KMS-11 (cell line): ENCODE results near the gene SAMD4B.

ENCODE experiments used
- H2AFZ ChIP-seq: fragments of 200-600 bp; sonication (generic); 2 replicates; pipeline ENCODE4 v1.6.1; 2016; ENCODE audit warnings: antibody characterized with exemption, mixed run types, low read depth
- H3K27ac ChIP-seq: fragments of 200-600 bp; sonication (generic); 2 replicates; pipeline ENCODE4 v1.6.1; 2016; ENCODE audit warnings: mild to moderate bottlenecking, mixed run types
- H3K27me3 ChIP-seq: fragments of 200-600 bp; sonication (generic); 2 replicates; pipeline ENCODE4 v1.6.1; 2017; ENCODE audit warnings: mild to moderate bottlenecking, low read depth, mixed run types, moderate library complexity; ENCODE audit not compliant: insufficient read depth
- H3K36me3 ChIP-seq: fragments of 200-600 bp; sonication (generic); 2 replicates; pipeline ENCODE4 v1.6.1; 2017; ENCODE audit warnings: mild to moderate bottlenecking, mixed run types; ENCODE audit not compliant: insufficient read depth
- H3K4me1 ChIP-seq: fragments of 200-600 bp; sonication (generic); 2 replicates; pipeline ENCODE4 v1.6.1; 2016; ENCODE audit warnings: mild to moderate bottlenecking, low read depth, mixed run types; ENCODE audit not compliant: poor library complexity, severe bottlenecking
- H3K4me2 ChIP-seq: fragments of 200-600 bp; sonication (generic); 2 replicates; pipeline ENCODE4 v1.7.0; 2016; ENCODE audit warnings: mild to moderate bottlenecking, mixed run types
- H3K4me3 ChIP-seq: fragments of 200-600 bp; sonication (generic); IDR thresholded peaks from 2 replicates; pipeline ENCODE4 v1.6.1; 2017; ENCODE audit warnings: low read depth, low read length, mixed read lengths; ENCODE audit not compliant: insufficient read depth
- H3K79me2 ChIP-seq: fragments of 200-600 bp; sonication (generic); 2 replicates; pipeline ENCODE4 v1.6.1; 2016; ENCODE audit warnings: low read depth, mixed run types; ENCODE audit not compliant: insufficient read depth
- H3K9ac ChIP-seq: fragments of 200-600 bp; sonication (generic); 2 replicates; pipeline ENCODE4 v1.6.1; 2016; ENCODE audit warnings: mild to moderate bottlenecking, mixed run types
- H4K20me1 ChIP-seq: fragments of 200-600 bp; sonication (generic); 2 replicates; pipeline ENCODE4 v1.6.1; 2016; ENCODE audit warnings: mild to moderate bottlenecking, mixed run types; ENCODE audit not compliant: insufficient read depth
- TF ChIP-seq, protein P1 (sequence below): fragments of 200-600 bp; sonication (generic); conservative IDR thresholded peaks from 2 replicates; pipeline ENCODE4 v1.6.1; 2017; ENCODE audit warnings: low read depth, mild to moderate bottlenecking, antibody characterized with exemption, low read length, moderate library complexity, mixed read lengths

SAMD4B gene

GRCh38 chr19:39426170-39426569 lies 83.9 kb downstream of the SAMD4B start:
- H4K20me1 ChIP-seq, result no peaks in the 10 kb centered on the region
- no peak overlapping the region for H3K9ac ChIP-seq
- H3K27ac ChIP-seq, result no peak overlapping the region
- H3K36me3 ChIP-seq, result no peaks in the 10 kb centered on the region
- no peak overlapping the region for H3K4me2 ChIP-seq
- H3K79me2 ChIP-seq, result no peaks in the 10 kb centered on the region
- H2AFZ ChIP-seq, result no peak overlapping the region
- TF ChIP-seq, protein P1, sequence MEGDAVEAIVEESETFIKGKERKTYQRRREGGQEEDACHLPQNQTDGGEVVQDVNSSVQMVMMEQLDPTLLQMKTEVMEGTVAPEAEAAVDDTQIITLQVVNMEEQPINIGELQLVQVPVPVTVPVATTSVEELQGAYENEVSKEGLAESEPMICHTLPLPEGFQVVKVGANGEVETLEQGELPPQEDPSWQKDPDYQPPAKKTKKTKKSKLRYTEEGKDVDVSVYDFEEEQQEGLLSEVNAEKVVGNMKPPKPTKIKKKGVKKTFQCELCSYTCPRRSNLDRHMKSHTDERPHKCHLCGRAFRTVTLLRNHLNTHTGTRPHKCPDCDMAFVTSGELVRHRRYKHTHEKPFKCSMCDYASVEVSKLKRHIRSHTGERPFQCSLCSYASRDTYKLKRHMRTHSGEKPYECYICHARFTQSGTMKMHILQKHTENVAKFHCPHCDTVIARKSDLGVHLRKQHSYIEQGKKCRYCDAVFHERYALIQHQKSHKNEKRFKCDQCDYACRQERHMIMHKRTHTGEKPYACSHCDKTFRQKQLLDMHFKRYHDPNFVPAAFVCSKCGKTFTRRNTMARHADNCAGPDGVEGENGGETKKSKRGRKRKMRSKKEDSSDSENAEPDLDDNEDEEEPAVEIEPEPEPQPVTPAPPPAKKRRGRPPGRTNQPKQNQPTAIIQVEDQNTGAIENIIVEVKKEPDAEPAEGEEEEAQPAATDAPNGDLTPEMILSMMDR, result no peak
- H3K4me3 ChIP-seq, result no peak overlapping the region
- H3K4me1 ChIP-seq, result peaks cover 8% of the 10 kb centered on the region
- 0 out of 2 replicates have a peak, but pooled peaks cover 3% of the 10 kb centered on the region for H3K27me3 ChIP-seq

- Histone ChIP-seq H3K4me3 (no peak overlapping the region), H3K27ac (no peak overlapping the region), H3K9ac (no peak overlapping the region), H3K36me3 (peaks cover 3% of the 10 kb centered on the region; the same call in 1 of the 2 replicates), H3K4me2 (no peak overlapping the region), H4K20me1 (no peaks in the 10 kb centered on the region), H3K27me3 (0 out of 2 replicates have a peak, but pooled peaks cover 3% of the 10 kb centered on the region), H3K79me2 (no peaks in the 10 kb centered on the region), H2AFZ (no peak overlapping the region), H3K4me1 (peaks cover 24% of the 10 kb centered on the region)
- TF ChIP-seq, protein P1, result no peak
Observed at GRCh38 chr19:39427707-39428106, 85.5 kb downstream of the SAMD4B start.

DNA sequence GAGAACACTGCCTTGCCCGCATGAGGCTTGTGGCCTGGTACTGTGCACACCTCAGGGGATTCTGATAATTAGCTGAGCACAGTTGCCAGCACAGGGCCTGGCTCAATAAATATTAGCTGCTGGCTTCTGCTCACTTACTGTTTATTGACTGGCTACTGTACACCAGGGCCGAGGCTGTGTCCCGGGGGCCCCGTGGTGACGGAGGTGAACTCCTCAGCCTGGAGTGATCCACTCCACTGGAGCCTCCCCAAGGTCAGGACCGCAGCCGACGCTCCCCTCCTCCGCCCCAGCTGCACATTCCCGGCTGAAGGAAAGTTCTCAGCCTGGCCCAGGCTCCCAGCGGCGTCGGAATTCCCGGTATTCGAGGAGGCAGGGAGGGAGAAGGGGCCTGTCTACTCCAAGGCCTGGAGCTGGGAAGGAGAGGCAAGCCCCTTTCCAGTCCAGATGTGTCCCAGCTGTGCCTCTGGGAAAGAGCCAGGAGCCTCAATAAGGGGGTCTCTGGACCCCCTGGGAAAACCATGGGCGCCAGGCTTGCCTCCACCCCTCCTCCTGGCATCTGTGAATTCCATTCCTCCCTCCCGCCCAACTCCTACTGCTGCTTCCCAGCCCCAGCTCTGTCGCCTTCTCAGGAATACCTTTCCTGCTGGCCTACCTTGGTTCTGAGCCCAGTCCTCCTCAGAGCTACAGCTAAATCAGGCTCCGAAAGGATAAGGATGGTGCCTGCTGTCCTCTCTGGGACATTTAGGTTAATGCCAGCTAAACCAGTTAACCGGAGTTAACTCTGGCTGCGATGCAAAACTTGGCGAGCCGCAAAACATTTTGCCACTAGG lies 86.3 kb downstream of the SAMD4B start:
- Histone ChIP-seq H3K36me3 (peaks cover 11% of the 10 kb centered on the region; the same call in 1 of the 2 replicates), H4K20me1 (no peaks in the 10 kb centered on the region), H3K4me2 (no peak overlapping the region), H3K79me2 (0 out of 2 replicates have a peak, but pooled peaks cover under 1% of the 10 kb centered on the region), H3K9ac (no peak overlapping the region), H3K4me1 (peaks cover 32% of the 10 kb centered on the region), H2AFZ (no peak overlapping the region), H3K27me3 (0 out of 2 replicates have a peak, but pooled peaks cover 3% of the 10 kb centered on the region), H3K27ac (no peak overlapping the region), H3K4me3 (no peak overlapping the region)
- TF ChIP-seq, protein P1, result no peak

DNA sequence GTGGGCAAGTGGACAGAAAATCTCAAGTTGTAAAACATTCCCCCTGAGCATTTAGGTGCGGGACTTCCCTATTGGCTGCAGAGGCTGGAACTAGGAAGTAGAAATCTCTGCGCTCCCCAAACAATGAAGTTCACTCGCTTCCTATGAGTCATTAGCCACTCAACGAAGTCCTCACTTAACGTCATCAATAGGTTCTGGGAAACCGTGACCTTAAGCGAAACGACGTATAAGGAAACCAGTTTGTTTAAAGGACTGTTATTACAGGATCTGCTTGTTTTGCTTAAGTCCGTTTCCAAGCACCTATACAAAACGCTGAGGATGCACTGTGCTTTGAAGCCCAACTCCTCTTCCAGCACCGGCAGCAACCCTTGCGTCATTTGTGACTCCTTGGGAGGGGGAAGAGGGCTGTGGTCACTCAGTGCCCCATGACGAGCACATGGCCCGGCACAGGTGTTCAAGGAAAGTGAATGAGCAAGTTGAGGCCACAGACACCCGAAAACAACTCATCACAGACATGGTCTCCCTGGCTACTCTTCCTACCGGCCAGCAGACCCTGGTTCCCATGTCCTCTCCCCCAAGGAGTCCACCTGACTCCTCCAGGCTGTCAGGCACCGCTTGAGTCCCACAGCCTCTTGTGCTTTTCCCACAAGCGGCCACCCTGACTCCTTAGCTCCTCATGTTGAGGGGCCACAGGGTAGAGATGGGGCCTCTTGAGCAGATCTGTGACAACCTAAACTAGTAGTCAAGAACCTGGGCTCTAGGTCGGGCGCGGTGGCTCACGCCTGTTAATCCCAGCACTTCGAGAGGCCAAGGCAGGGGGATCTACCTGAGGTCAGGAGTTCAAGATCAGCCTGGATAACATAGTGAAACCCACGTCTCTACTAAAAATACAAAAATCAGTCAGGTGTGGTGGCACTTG lies 88.7 kb downstream of the SAMD4B start:
- Histone ChIP-seq H3K9ac (no peak overlapping the region), H3K27me3 (0 out of 2 replicates have a peak, but pooled peaks cover 3% of the 10 kb centered on the region), H4K20me1 (no peaks in the 10 kb centered on the region), H3K27ac (peak overlapping the region; percentile 49), H3K4me2 (no peak overlapping the region), H3K36me3 (peaks cover 27% of the 10 kb centered on the region; the same call in 1 of the 2 replicates), H3K4me1 (peaks cover 47% of the 10 kb centered on the region), H3K79me2 (peaks cover 23% of the 10 kb centered on the region), H3K4me3 (no peak overlapping the region), H2AFZ (no peak overlapping the region)
- TF ChIP-seq, protein P1, result no peak
